CD4-positive, alpha-beta T cell (primary cell): ENCODE data around the gene ECT2L. TPM values are rescaled to one million over a fixed set of nuclear protein-coding genes. Genes with fewer than 3 reads are reported as not detected.

Experiments
- ATAC-seq: fragments of 200-7000 bp; cut with Tn5 transposase; one replicate; pipeline ENCODE4 v1.10.0; 2022; ENCODE audit warnings: mild to moderate bottlenecking; ENCODE audit not compliant: poor library complexity
- CTCF ChIA-PET: fragments of 350-600 bp; sonication (Branson Sonifier 250); formaldehyde crosslinking; loops from one replicate; lab custom pipeline; 2021; ENCODE audit warnings: antibody characterized with exemption, inconsistent platforms; lab: Charles Lee
- POLR2A ChIA-PET: fragments of 350-600 bp; sonication (Branson Sonifier 250); formaldehyde crosslinking; loops from one replicate; lab custom pipeline; 2021; ENCODE audit warnings: antibody characterized with exemption, inconsistent platforms; lab: Charles Lee
- DNase-seq, 14 experiments: peaks; one replicate each; pipeline ENCODE4 v3.0.0-alpha.2; 2013 to 2020; ENCODE audit warnings: mixed read lengths in 2 of 14
- H3K27ac ChIP-seq, 2 donors: one replicate each; pipeline versions ENCODE4 v1.5.1 to v1.7.0; 2013; ENCODE audit warnings: low read length in 2 of 2, low read depth in 1 of 2, mild to moderate bottlenecking in 1 of 2
- H3K27me3 ChIP-seq, 2 experiments: 1 replicate in 1 of 2; 2 replicates in 1 of 2; pipeline versions ENCODE4 v1.6.1 to v1.7.0; 2013; ENCODE audit warnings: low read length in 2 of 2, control low read depth in 1 of 2, mild to moderate bottlenecking in 1 of 2, moderate library complexity in 1 of 2; ENCODE audit not compliant: insufficient read depth in 2 of 2, control insufficient read depth in 1 of 2
- H3K36me3 ChIP-seq: one replicate; pipeline ENCODE4 v1.6.1; 2013; ENCODE audit warnings: low read length, control low read depth; ENCODE audit not compliant: insufficient read depth
- H3K4me1 ChIP-seq: one replicate; pipeline ENCODE4 v1.6.1; 2013; ENCODE audit warnings: low read length, control low read depth; ENCODE audit not compliant: insufficient read depth
- H3K4me3 ChIP-seq: one replicate; pipeline ENCODE4 v1.5.1; 2013; ENCODE audit warnings: mild to moderate bottlenecking, low read length, moderate library complexity
- H3K9me3 ChIP-seq, 2 experiments: 1 replicate in 1 of 2; 2 replicates in 1 of 2; pipeline versions ENCODE4 v1.6.1 to v1.7.0; 2013; ENCODE audit warnings: low read length in 2 of 2, mild to moderate bottlenecking in 2 of 2, control low read depth in 1 of 2, moderate library complexity in 1 of 2; ENCODE audit not compliant: control insufficient read depth in 1 of 2, insufficient read depth in 1 of 2
- H3K27ac Mint-ChIP-seq: one replicate; pipeline ENCODE4 v1.8.0; 2020; ENCODE audit warnings: mixed read lengths
- H3K27me3 Mint-ChIP-seq: one replicate; pipeline ENCODE4 v1.8.0; 2021; ENCODE audit warnings: mixed read lengths
- H3K36me3 Mint-ChIP-seq: one replicate; pipeline ENCODE4 v1.8.0; 2021; ENCODE audit warnings: low read depth, mixed read lengths
- H3K4me1 Mint-ChIP-seq: one replicate; pipeline ENCODE4 v1.8.0; 2021; ENCODE audit warnings: low read depth, mixed read lengths
- H3K4me3 Mint-ChIP-seq: one replicate; pipeline ENCODE4 v1.8.0; 2020; ENCODE audit warnings: mild to moderate bottlenecking, mixed read lengths
- H3K9me3 Mint-ChIP-seq: one replicate; pipeline ENCODE4 v1.8.0; 2020; ENCODE audit warnings: mixed read lengths
- CTCF ChIP-seq: fragments of 200-600 bp; IDR thresholded peaks from one replicate; pipeline ENCODE4 v1.8.0; 2022; ENCODE audit warnings: antibody characterized with exemption, mild to moderate bottlenecking
- intact Hi-C, 2 experiments: fragments of 100-400 bp; cut with DNase I in 1 of 2; cut with micrococcal nuclease in 1 of 2; formaldehyde crosslinking; loops; one replicate each; pipeline versions ENCODE4 v1.15.1 to v1.9.0; 2023 to 2025; cut with DNase I, micrococcal nuclease
- total RNA-seq, 174 experiments: library from RNA in 2 of 174; stranded (reverse) in 2 of 174; gene quantifications; one replicate each; pipeline ENCODE4 v1.2.3 and lab custom pipeline; 2021 to 2026

Gene ECT2L
- total RNA-seq, 2 experiments from 2014 or later, result not detected

- H3K27me3 Mint-ChIP-seq, result no peaks in the 10 kb centered on the region
- Histone ChIP-seq H3K9me3 (no peaks in the 10 kb centered on the region), H3K27ac (no peak overlapping the region), H3K4me1 (no peaks in the 10 kb centered on the region), H3K27me3 (no peaks in the 10 kb centered on the region), H3K36me3 (no peaks in the 10 kb centered on the region), H3K4me3 (no peak overlapping the region)
- H3K36me3 Mint-ChIP-seq, result no peaks in the 10 kb centered on the region
- ATAC-seq (no peak), DNase-seq (no peak)
- H3K9me3 Mint-ChIP-seq, result no peaks in the 10 kb centered on the region
- H3K4me1 Mint-ChIP-seq, result peaks cover 6% of the 10 kb centered on the region
- intact Hi-C loops, result loop anchor here in 1 of 2 experiments (5.0 to 10.0 kb wide), 2 partner anchors 236 to 404 kb away; no protein-coding TSS in a partner anchor
- ChIA-PET CTCF (no interaction called here), POLR2A (no interaction called here)
- H3K27ac Mint-ChIP-seq, result no peak overlapping the region
- no peak overlapping the region for H3K4me3 Mint-ChIP-seq
- no peak for TF ChIP-seq CTCF
Observed at GRCh38 chr6:138818496-138819194, 22.8 kb downstream of the ECT2L start.

GRCh38 chr6:138821519-138821918, 25.6 kb downstream of the ECT2L start:
- Histone ChIP-seq H3K27ac (no peak overlapping the region), H3K9me3 (no peaks in the 10 kb centered on the region), H3K27me3 (no peaks in the 10 kb centered on the region), H3K36me3 (no peaks in the 10 kb centered on the region), H3K4me1 (peaks cover 5% of the 10 kb centered on the region), H3K4me3 (no peak overlapping the region)
- H3K9me3 Mint-ChIP-seq, result no peaks in the 10 kb centered on the region
- H3K4me3 Mint-ChIP-seq, result no peak overlapping the region
- ChIA-PET CTCF (no interaction called here), POLR2A (no interaction called here)
- DNase-seq (no peak), ATAC-seq (no peak)
- intact Hi-C loops, result no loop called here
- no peak overlapping the region for H3K27ac Mint-ChIP-seq
- no peaks in the 10 kb centered on the region for H3K36me3 Mint-ChIP-seq
- TF ChIP-seq CTCF, result no peak
- peaks cover 6% of the 10 kb centered on the region for H3K4me1 Mint-ChIP-seq
- H3K27me3 Mint-ChIP-seq, result no peaks in the 10 kb centered on the region

GRCh38 chr6:138824482-138825144, 28.7 kb downstream of the ECT2L start:
- peak in 8 of 14 experiments; percentile 1 to 30 (median 8) for DNase-seq
- no peak overlapping the region for H3K4me3 Mint-ChIP-seq

More at GRCh38 chr6:138824482-138825144, 28.7 kb downstream of the ECT2L start:
- TF ChIP-seq CTCF, result no peak
- no peaks in the 10 kb centered on the region for H3K9me3 ChIP-seq
- Mint-ChIP-seq H3K9me3 (no peaks in the 10 kb centered on the region), H3K4me1 (peaks cover 6% of the 10 kb centered on the region), H3K36me3 (no peaks in the 10 kb centered on the region), H3K27me3 (no peaks in the 10 kb centered on the region), H3K27ac (no peak overlapping the region)
- H3K4me1 ChIP-seq, result peaks cover 5% of the 10 kb centered on the region
- no peaks in the 10 kb centered on the region for H3K36me3 ChIP-seq
- ChIA-PET POLR2A (interaction anchor here (0.6 kb wide), 1 partner anchor 9 kb away, joined by 3 read pairs; no protein-coding TSS in a partner anchor), CTCF (no interaction called here)
- intact Hi-C loops, result no loop called here
- no peak overlapping the region for H3K27ac ChIP-seq
- ATAC-seq, result peak; percentile 80
- H3K4me3 ChIP-seq, result no peak overlapping the region
- H3K27me3 ChIP-seq, result no peaks in the 10 kb centered on the region
